Left lung (tissue), 10 donors: ENCODE results near the gene STARD3NL. TPM values are rescaled to one million over a fixed set of nuclear protein-coding genes. Genes with fewer than 3 reads are reported as not detected.

ENCODE experiments used
- ATAC-seq: fragments of 200-7000 bp; cut with Tn5 transposase; one replicate; pipeline ENCODE4 v1.9.1; 2020; ENCODE audit warnings: moderate library complexity
- DNase-seq, 4 donors: peaks; one replicate each; pipeline ENCODE4 v3.0.0-alpha.2; 2013 to 2020
- H3K27ac ChIP-seq, 2 donors: fragments of 200-600 bp; sonication (generic) in 1 of 2; one replicate each; pipeline versions ENCODE4 v1.5.0 to v1.8.0; 2020 to 2021
- H3K27me3 ChIP-seq, 2 donors: fragments of 200-600 bp; sonication (generic) in 1 of 2; one replicate each; pipeline versions ENCODE4 v1.5.0 to v1.8.0; 2020 to 2021
- H3K36me3 ChIP-seq, 2 donors: fragments of 200-600 bp; sonication (generic) in 1 of 2; one replicate each; pipeline versions ENCODE4 v1.5.0 to v1.8.0; 2020 to 2021
- H3K4me1 ChIP-seq, 2 donors: fragments of 200-600 bp; one replicate each; pipeline ENCODE4 v1.8.0; 2021
- H3K4me3 ChIP-seq, 2 donors: fragments of 200-600 bp; sonication (generic) in 1 of 2; one replicate each; pipeline versions ENCODE4 v1.5.0 to v1.8.0; 2020 to 2021; ENCODE audit warnings: mild to moderate bottlenecking in 1 of 2
- H3K9me3 ChIP-seq, 2 donors: fragments of 200-600 bp; sonication (generic) in 1 of 2; one replicate each; pipeline versions ENCODE4 v1.5.0 to v1.8.0; 2020 to 2021
- intact Hi-C, 2 donors: fragments of 100-400 bp; cut with DNase I; formaldehyde crosslinking; loops; one replicate each; pipeline versions ENCODE4 v1.11.2 to v1.14.2; 2022
- polyA plus RNA-seq, 6 donors: library from polyadenylated mRNA; unstranded; fragments of 120-200 nt; gene quantifications; one replicate each; pipeline ENCODE4 v1.2.1, GENCODE V29; 2013; ENCODE audit not compliant: insufficient read length in 6 of 6
- total RNA-seq, 2 donors: library from RNA; stranded (reverse); fragmentation: NEBNext Ultra II Directional; extraction: Animal tissue kit (Norgen Biotek cat#: 25700); gene quantifications; one replicate each; pipeline ENCODE4 v1.2.1, GENCODE V29; 2021
- TF ChIP-seq, protein P1 (sequence below), 2 donors: fragments of 200-600 bp; sonication (generic) in 1 of 2; IDR thresholded peaks; one replicate each; pipeline versions ENCODE4 v1.5.0 to v1.8.0; 2021; ENCODE audit warnings: antibody characterized with exemption in 2 of 2
- donor health status: DM: no; HTN: yes; CAD: no.
- donor health status: DM: no; HTN: no; CAD: no.

The STARD3NL gene
- total and polyA plus RNA-seq, 8 donors, result 52.6 to 63.9 (median 56.3) TPM

DNA sequence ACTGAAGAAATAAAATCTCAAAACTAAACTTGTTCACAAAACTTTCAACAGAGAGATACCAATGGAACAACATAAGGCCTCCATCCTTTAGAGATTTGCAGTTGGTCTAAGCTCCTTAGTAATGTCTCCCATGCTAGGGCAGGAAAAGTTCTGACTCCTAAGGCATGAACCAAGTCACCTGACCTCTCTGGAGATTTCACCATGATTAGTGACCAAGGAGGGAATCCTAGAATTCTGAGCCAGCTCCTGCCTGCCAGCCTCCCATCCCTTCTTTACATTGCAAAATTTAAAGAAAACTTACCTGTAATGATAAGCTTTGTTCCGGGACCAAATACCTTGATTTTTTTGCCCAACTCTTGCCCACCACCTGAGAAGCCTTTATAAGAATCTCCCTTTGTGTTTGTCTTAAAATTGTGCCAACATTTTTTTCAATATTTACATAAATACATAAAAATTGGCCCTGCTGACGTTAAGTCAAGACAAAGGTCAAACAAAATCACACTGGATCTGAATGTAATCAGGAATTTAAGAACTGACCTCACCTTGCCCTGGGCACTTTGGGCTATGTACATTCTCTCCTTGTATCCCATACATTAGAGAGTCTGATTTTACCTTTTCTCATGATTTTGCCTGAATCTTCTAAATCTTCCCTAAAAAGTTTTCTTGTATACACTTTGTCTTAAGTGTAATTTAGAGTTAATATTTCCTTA, 95.4 kb downstream of the STARD3NL start, which contains the start of gene TARP:
Gene TARP (minus strand): TSS at position 351 of the 710 bp plus-strand sequence.
- Histone ChIP-seq H3K4me3 (no peak within 1 kb of the TSS), H3K27me3 (no peaks in the 10 kb centered on the region), H3K4me1 (peaks cover 0 to 32% of the 10 kb centered on the region in 2 donors), H3K36me3 (no peaks in the 10 kb centered on the region), H3K27ac (no peak within 1 kb of the TSS), H3K9me3 (no peaks in the 10 kb centered on the region)
- no peak for DNase-seq
- intact Hi-C loops, result no loop called here
- ATAC-seq, result no peak
- TF ChIP-seq, protein P1, sequence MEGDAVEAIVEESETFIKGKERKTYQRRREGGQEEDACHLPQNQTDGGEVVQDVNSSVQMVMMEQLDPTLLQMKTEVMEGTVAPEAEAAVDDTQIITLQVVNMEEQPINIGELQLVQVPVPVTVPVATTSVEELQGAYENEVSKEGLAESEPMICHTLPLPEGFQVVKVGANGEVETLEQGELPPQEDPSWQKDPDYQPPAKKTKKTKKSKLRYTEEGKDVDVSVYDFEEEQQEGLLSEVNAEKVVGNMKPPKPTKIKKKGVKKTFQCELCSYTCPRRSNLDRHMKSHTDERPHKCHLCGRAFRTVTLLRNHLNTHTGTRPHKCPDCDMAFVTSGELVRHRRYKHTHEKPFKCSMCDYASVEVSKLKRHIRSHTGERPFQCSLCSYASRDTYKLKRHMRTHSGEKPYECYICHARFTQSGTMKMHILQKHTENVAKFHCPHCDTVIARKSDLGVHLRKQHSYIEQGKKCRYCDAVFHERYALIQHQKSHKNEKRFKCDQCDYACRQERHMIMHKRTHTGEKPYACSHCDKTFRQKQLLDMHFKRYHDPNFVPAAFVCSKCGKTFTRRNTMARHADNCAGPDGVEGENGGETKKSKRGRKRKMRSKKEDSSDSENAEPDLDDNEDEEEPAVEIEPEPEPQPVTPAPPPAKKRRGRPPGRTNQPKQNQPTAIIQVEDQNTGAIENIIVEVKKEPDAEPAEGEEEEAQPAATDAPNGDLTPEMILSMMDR (IDR thresholded peaks at IDR 0.05), result no peak

DNA sequence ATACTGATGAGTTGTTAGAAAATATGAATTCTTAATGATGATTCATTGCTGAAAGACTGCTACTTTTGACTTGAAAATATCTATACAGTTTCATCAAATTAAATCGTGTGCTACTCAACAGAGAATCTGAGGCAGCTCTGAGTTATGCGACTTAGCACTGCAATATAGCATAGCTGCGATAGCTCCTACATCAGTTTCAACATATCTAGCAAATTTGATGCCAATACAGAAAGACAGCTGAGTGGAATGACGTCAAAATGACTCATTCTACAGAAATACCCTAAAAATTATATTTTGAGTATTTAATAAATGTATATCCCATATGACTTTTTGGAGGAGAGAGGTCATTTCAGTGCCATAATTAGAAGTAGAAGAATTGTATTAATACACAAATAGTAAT, 96.4 kb downstream of the STARD3NL start:
- no peak for DNase-seq
- intact Hi-C loops, result no loop called here
- no peaks in the 10 kb centered on the region for H3K9me3 ChIP-seq
- H3K27me3 ChIP-seq, result no peaks in the 10 kb centered on the region
- no peak overlapping the region for H3K27ac ChIP-seq
- TF ChIP-seq, protein P1 (IDR thresholded peaks at IDR 0.05), result no peak
- peaks cover 0 to 32% of the 10 kb centered on the region in 2 donors for H3K4me1 ChIP-seq
- ATAC-seq, result no peak
- no peak overlapping the region for H3K4me3 ChIP-seq
- no peaks in the 10 kb centered on the region for H3K36me3 ChIP-seq

DNA sequence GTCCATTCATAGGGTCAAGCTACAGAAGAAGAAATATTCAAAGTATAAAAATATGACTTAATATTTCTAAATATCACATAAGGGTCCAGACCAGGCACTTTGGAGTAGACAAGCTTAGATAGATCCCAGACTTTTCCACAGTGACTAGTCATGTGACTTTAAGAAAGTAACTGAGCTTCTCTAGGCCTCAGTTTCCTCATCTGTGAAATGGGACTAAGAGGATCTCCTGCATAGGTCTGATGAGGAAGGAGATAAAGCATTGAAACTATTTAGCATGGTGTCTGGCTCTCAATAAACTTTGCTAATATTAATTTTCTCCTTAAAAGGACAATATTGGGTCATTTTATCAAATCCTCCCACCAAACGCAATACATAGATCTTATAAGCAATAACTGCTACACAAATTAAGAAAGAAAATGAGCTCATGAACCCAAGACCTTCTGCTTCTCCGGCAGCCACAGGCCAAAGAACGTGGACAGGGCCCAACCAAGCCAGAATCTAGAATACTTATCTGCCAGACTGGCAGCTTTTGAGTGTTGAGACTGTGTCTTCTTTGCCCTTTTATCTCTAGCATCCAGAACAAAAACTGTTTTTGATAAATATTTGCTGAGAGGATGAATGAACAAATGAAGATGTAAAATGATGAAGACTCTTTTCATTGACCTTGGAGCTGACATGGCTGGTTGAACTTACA, 97.0 kb downstream of the STARD3NL start:
- H3K9me3 ChIP-seq, result no peaks in the 10 kb centered on the region
- no peaks in the 10 kb centered on the region for H3K36me3 ChIP-seq
- no peak overlapping the region for H3K4me3 ChIP-seq
- intact Hi-C loops, result no loop called here
- H3K27ac ChIP-seq, result peak overlapping the region in 1 of 2 donors; percentile 42
- DNase-seq (no peak), ATAC-seq (no peak)
- peaks cover 0 to 32% of the 10 kb centered on the region in 2 donors for H3K4me1 ChIP-seq
- H3K27me3 ChIP-seq, result no peaks in the 10 kb centered on the region
- TF ChIP-seq, protein P1 (IDR thresholded peaks at IDR 0.05), result no peak

DNA sequence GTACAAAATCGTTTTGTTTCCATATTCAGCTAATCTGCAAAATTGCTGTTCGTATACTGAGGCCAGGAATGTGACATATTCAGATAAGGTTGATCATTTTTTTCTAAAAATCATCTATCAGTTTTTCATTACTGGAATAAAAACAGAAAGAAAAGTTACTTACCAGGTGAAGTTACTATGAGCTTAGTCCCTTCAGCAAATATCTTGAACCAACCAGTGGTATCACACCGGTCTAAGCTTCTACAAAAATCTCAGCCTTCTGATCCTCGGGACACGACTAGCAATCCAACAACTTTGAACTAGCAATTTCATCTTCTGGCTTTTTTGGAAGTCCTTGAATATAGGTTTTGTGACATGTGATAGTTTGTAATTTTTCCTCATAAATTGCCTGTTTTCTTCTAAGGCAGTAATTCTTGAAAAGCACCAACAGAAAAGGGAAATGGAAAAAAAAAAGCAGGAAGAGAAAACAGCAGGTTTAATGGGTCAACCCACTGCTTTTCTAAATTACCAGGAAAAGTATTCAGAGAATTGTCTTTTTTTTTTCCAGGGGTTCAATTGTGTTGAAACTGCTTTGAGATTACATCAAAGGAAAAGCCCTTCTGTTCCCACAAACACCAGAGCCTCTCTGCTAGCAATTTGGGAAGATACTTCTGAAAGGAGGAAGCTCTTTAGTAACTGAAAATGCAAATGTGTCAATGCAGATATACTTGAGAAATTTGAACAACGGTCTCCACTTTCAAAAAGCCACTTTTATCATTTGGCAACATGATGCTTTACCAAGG, 98.2 kb downstream of the STARD3NL start:
- TF ChIP-seq, protein P1 (IDR thresholded peaks at IDR 0.05), result no peak
- Histone ChIP-seq H3K9me3 (no peaks in the 10 kb centered on the region), H3K27me3 (no peaks in the 10 kb centered on the region), H3K4me1 (peaks cover 0 to 32% of the 10 kb centered on the region in 2 donors), H3K27ac (peak overlapping the region in 1 of 2 donors; percentile 53), H3K36me3 (no peaks in the 10 kb centered on the region), H3K4me3 (no peak overlapping the region)
- no peak for ATAC-seq
- DNase-seq, result no peak
- intact Hi-C loops, result no loop called here

DNA sequence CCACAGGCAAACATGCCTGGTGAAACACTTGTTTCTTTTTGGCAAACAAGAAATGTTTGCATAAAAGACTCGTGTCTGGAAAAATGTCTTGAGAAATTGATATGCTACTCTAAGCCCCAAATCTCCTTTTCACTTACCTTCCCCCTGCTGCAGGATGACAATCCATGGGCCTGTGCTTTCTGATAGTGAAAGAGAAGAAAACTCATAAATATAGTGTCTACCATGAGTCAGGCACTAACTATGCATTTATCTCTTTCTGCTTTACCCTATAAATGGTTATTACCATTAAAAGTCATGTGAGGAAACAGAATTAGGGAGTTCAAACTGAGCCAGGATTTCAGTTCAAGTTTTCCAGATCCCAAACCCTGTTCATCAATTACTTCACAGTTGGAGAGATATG, 102.0 kb downstream of the STARD3NL start:
- no peaks in the 10 kb centered on the region for H3K27me3 ChIP-seq
- intact Hi-C loops, result no loop called here
- H3K4me3 ChIP-seq, result no peak overlapping the region
- H3K36me3 ChIP-seq, result no peaks in the 10 kb centered on the region
- ATAC-seq, result no peak
- no peak for DNase-seq
- H3K27ac ChIP-seq, result no peak overlapping the region
- H3K4me1 ChIP-seq, result peaks cover 0 to 16% of the 10 kb centered on the region in 2 donors
- TF ChIP-seq, protein P1 (IDR thresholded peaks at IDR 0.05), result no peak
- no peaks in the 10 kb centered on the region for H3K9me3 ChIP-seq
